ENCODE measurements around the gene USH2A. TPM values are rescaled to one million over a fixed set of nuclear protein-coding genes. Genes with fewer than 3 reads are reported as not detected.

Gene USH2A
- total and polyA plus RNA-seq, 9 donors: 0.06 to 0.40 (median 0.09) TPM

DNA sequence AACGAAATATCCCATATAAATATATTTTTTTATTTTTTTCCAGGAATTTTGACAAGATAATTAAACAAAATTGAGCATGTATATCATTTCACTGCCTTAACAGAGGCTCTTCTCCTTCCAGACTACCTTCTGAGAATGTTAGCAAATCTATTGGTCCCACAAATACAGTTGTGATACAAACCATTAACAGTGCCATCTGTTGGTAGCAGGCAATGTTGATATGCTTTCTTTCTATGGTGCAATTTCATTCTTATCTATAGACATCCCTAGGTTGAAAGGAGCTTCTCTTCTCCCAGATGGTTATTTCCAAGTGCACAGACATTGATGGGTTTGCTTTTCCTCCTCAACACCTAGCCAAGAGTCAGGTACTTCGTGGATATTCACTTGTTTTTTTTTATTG lies 303.6 kb downstream of the USH2A start:
- WGBS (ENCODE audit: insufficient coverage): no CpG with 5 or more reads among the region's 2 CpGs

DNA sequence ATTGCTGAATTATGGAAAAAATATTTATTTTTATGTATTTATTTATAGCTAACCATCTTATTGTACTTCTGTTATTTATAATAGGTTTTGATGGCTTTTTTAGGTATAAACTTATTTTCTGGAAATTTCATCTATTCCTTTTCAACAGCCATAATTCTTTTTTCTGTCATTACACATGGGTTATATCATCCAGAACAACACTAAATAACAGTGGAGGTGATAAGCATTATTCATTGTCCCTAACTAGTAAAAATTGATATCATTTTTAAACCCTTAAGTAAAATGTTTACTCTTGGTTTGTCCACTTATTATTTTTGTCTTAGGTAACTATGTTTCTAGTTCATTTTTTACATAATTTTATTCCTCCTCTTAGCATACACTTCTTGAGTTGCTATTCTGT lies 309.1 kb downstream of the USH2A start:
- Histone ChIP-seq H3K4me3 (ENCODE audit: low read length) (no peak overlapping the region), H3K27me3 (ENCODE audit: control insufficient read depth, insufficient read depth, low read length) (no peaks in the 10 kb centered on the region), H3K27ac (ENCODE audit: low read length) (no peak overlapping the region), H3K4me1 (ENCODE audit: control insufficient read depth, insufficient read depth, low read length) (no peaks in the 10 kb centered on the region), H3K9me3 (replicated peaks; ENCODE audit: control insufficient read depth, low read depth, low read length) (no peaks in the 10 kb centered on the region), H3K36me3 (ENCODE audit: control insufficient read depth, insufficient read depth, low read length) (no peaks in the 10 kb centered on the region)
- DNase-seq: no peak

More for the DNA sequence above, 303.6 kb downstream of the USH2A start:
- Histone ChIP-seq H3K36me3 (ENCODE audit: control insufficient read depth, insufficient read depth, low read length) (no peaks in the 10 kb centered on the region), H3K4me3 (ENCODE audit: low read length) (no peak overlapping the region), H3K4me1 (ENCODE audit: control insufficient read depth, insufficient read depth, low read length) (no peaks in the 10 kb centered on the region), H3K9me3 (replicated peaks; ENCODE audit: control insufficient read depth, low read depth, low read length) (no peaks in the 10 kb centered on the region), H3K27me3 (ENCODE audit: control insufficient read depth, insufficient read depth, low read length) (no peaks in the 10 kb centered on the region), H3K27ac (ENCODE audit: low read length) (no peak overlapping the region)
- no peak for DNase-seq

DNA sequence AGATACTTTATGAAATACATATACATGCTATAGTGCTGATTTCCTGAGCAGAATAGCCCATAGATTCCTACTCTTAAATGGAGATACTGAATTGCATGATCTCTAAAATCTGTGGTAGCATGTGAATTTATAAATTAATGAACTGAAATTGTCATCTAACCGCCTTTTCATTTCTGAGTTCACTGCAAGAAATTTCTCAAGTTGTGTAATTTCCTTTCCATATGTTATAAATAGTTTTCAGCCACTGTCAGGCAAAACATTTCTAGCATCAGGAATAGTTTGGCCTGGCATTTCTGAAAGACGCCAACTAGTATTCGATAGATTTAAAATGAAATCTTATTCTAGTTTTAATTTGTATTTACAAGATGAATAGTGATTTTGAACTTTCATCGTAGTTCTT lies 310.1 kb downstream of the USH2A start:
- no peak overlapping the region for H3K27ac ChIP-seq (ENCODE audit: low read length)
- H3K36me3 ChIP-seq (ENCODE audit: control insufficient read depth, insufficient read depth, low read length): no peaks in the 10 kb centered on the region
- no peaks in the 10 kb centered on the region for H3K27me3 ChIP-seq (ENCODE audit: control insufficient read depth, insufficient read depth, low read length)
- peak; percentile 7 for DNase-seq
- no peaks in the 10 kb centered on the region for H3K4me1 ChIP-seq (ENCODE audit: control insufficient read depth, insufficient read depth, low read length)
- no peak overlapping the region for H3K4me3 ChIP-seq (ENCODE audit: low read length)
- H3K9me3 ChIP-seq (replicated peaks; ENCODE audit: control insufficient read depth, low read depth, low read length): no peaks in the 10 kb centered on the region
- no CpG with 5 or more reads among the region's 4 CpGs for WGBS (ENCODE audit: insufficient coverage)

DNA sequence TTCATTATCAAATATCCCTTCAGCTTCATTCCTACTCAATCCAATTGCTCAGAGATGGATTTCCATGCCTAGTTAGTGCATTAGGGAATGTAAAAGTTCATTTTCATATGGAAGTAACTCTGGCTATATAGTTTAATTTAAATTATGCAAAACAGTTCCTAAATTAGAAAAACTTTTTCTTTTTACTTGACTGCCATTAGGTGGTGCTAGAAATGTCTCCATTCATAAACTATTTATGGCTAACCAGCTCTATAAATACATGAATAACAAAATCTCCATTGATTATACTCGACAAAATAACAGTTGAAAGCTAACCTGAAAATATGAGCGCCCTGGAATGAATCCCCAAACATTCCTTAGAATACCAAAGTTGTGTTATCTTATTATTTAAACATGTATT lies 311.4 kb downstream of the USH2A start:
- Histone ChIP-seq H3K9me3 (replicated peaks; ENCODE audit: control insufficient read depth, low read depth, low read length) (no peaks in the 10 kb centered on the region), H3K27me3 (ENCODE audit: control insufficient read depth, insufficient read depth, low read length) (no peaks in the 10 kb centered on the region), H3K27ac (ENCODE audit: low read length) (no peak overlapping the region), H3K4me1 (ENCODE audit: control insufficient read depth, insufficient read depth, low read length) (no peaks in the 10 kb centered on the region), H3K4me3 (ENCODE audit: low read length) (no peak overlapping the region), H3K36me3 (ENCODE audit: control insufficient read depth, insufficient read depth, low read length) (no peaks in the 10 kb centered on the region)
- DNase-seq: peak; percentile 11
- WGBS (ENCODE audit: insufficient coverage): no CpG with 5 or more reads among the region's 2 CpGs

DNA sequence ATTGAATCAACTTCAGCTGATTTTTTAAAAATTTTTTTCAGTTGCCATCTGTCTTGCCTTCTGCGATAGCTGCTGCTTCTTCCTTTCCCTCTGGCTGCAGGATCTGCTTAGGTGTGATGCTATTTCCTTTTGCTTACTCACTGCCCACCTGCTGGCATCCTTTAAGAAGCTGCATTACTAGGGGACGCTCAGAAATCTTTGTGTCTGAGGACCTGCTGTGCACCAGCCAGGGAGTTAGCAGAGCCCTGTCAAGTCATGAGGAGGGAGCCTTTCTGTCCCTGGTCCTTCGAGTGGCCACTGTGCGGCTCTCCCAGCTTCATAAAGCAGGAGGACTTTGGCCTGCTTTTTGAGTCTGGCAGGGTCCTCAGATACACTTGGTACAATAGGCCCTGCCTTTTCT lies 327.8 kb downstream of the USH2A start:
- Histone ChIP-seq H3K27me3 (ENCODE audit: control insufficient read depth, insufficient read depth, low read length) (no peaks in the 10 kb centered on the region), H3K27ac (ENCODE audit: low read length) (no peak overlapping the region), H3K4me3 (ENCODE audit: low read length) (no peak overlapping the region), H3K9me3 (replicated peaks; ENCODE audit: control insufficient read depth, low read depth, low read length) (no peaks in the 10 kb centered on the region), H3K4me1 (ENCODE audit: control insufficient read depth, insufficient read depth, low read length) (no peaks in the 10 kb centered on the region), H3K36me3 (ENCODE audit: control insufficient read depth, insufficient read depth, low read length) (no peaks in the 10 kb centered on the region)
- DNase-seq: no peak
- 66% methylated on average over 4 of the region's 4 CpGs for WGBS (ENCODE audit: insufficient coverage)

DNA sequence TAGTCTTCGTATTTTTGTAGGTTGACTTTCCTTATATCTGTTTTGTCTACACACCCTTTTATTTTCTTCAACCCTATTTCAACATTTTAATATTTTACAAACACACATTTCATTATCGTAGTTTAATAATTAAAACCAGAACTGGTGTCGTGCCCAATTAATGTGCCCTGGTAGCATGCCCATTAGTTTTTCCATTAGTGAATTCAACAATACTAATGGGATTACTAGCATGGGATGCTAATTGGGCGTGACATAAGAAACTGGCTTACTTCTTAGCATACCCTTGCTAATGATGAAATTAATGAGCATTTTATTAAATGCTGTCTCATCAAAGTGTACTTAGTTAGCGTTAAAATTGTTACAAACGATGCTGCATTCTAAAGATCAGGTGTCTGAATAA lies 332.7 kb downstream of the USH2A start:
- no peak overlapping the region for H3K4me3 ChIP-seq (ENCODE audit: low read length)
- WGBS (ENCODE audit: insufficient coverage): 100% methylated on average over 2 of the region's 6 CpGs
- H3K4me1 ChIP-seq (ENCODE audit: control insufficient read depth, insufficient read depth, low read length): no peaks in the 10 kb centered on the region
- H3K27me3 ChIP-seq (ENCODE audit: control insufficient read depth, insufficient read depth, low read length): no peaks in the 10 kb centered on the region
- H3K27ac ChIP-seq (ENCODE audit: low read length): no peak overlapping the region
- no peaks in the 10 kb centered on the region for H3K9me3 ChIP-seq (replicated peaks; ENCODE audit: control insufficient read depth, low read depth, low read length)
- H3K36me3 ChIP-seq (ENCODE audit: control insufficient read depth, insufficient read depth, low read length): no peaks in the 10 kb centered on the region
- no peak for DNase-seq

DNA sequence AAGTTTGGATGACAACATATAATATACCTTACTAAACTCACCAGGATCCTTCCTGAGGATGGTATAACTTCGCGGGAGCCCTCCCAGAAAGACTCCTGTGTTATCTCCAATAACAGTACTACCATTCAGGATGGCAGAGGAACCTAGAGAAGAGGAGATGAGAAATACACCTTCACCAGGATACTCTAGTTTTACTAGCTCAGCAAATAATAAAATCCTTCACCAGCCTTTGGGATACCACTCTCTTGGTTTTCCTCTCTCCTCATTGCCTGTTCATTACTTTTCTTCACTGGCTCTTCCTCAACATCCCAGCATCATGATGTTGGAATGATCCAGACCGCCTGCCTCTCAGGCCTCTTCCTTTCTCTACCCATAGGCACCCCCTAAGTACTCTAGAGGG lies 336.6 kb downstream of the USH2A start:
- H3K4me3 ChIP-seq (ENCODE audit: low read length): no peak overlapping the region
- H3K27me3 ChIP-seq (ENCODE audit: control insufficient read depth, insufficient read depth, low read length): no peaks in the 10 kb centered on the region
- DNase-seq: no peak
- no peaks in the 10 kb centered on the region for H3K4me1 ChIP-seq (ENCODE audit: control insufficient read depth, insufficient read depth, low read length)
- H3K9me3 ChIP-seq (replicated peaks; ENCODE audit: control insufficient read depth, low read depth, low read length): no peaks in the 10 kb centered on the region
- no peaks in the 10 kb centered on the region for H3K36me3 ChIP-seq (ENCODE audit: control insufficient read depth, insufficient read depth, low read length)
- no peak overlapping the region for H3K27ac ChIP-seq (ENCODE audit: low read length)
- WGBS (ENCODE audit: insufficient coverage): no CpG with 5 or more reads among the region's 3 CpGs

DNA sequence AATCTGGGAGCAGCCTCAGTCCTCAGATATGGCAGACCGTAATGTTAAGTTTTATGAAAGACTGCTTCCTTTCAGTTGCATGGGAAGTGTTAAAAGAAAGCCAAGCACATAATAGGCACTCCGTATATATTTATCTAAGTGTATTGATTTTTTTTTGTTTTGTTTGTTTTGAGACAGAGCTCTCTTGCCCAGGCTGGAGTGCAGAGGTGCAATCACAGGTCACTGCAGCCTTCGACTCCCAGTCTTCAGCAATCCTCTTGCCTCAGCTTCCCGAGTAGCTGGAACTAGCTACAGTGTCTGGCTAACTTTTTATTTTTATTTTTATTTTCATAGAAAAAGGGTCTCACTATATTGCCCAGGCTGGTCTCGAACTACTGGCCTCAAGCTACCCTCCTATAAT lies 341.8 kb downstream of the USH2A start:
- H3K36me3 ChIP-seq (ENCODE audit: control insufficient read depth, insufficient read depth, low read length): no peaks in the 10 kb centered on the region
- DNase-seq: no peak
- H3K4me1 ChIP-seq (ENCODE audit: control insufficient read depth, insufficient read depth, low read length): no peaks in the 10 kb centered on the region
- H3K27me3 ChIP-seq (ENCODE audit: control insufficient read depth, insufficient read depth, low read length): no peaks in the 10 kb centered on the region
- WGBS (ENCODE audit: insufficient coverage): no CpG with 5 or more reads among the region's 5 CpGs
- no peak overlapping the region for H3K4me3 ChIP-seq (ENCODE audit: low read length)
- H3K9me3 ChIP-seq (replicated peaks; ENCODE audit: control insufficient read depth, low read depth, low read length): no peaks in the 10 kb centered on the region
- no peak overlapping the region for H3K27ac ChIP-seq (ENCODE audit: low read length)

DNA sequence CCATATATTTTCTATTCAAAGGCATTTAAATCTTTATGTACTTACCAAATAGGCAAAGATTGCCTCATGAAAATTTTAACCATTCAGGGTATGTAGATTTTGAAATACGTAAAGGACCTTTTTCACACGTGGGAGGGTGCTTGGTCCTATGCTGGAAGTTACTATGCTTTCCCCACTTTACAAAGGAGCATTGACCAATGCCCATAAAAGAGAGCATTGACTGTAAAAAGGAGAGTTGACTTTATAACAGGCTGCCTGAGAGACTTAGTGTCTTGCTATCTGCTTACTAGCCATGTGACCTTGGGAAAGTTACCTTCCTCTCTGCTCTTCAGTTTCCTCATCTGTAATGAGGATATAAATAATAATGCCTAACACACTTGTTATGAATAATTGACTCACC lies 346.5 kb downstream of the USH2A start:
- H3K4me3 ChIP-seq (ENCODE audit: low read length): no peak overlapping the region
- no peak for DNase-seq
- no peaks in the 10 kb centered on the region for H3K9me3 ChIP-seq (replicated peaks; ENCODE audit: control insufficient read depth, low read depth, low read length)
- no peaks in the 10 kb centered on the region for H3K4me1 ChIP-seq (ENCODE audit: control insufficient read depth, insufficient read depth, low read length)
- H3K36me3 ChIP-seq (ENCODE audit: control insufficient read depth, insufficient read depth, low read length): no peaks in the 10 kb centered on the region
- no peak overlapping the region for H3K27ac ChIP-seq (ENCODE audit: low read length)
- no peaks in the 10 kb centered on the region for H3K27me3 ChIP-seq (ENCODE audit: control insufficient read depth, insufficient read depth, low read length)
- no CpG with 5 or more reads among the region's 2 CpGs for WGBS (ENCODE audit: insufficient coverage)

DNA sequence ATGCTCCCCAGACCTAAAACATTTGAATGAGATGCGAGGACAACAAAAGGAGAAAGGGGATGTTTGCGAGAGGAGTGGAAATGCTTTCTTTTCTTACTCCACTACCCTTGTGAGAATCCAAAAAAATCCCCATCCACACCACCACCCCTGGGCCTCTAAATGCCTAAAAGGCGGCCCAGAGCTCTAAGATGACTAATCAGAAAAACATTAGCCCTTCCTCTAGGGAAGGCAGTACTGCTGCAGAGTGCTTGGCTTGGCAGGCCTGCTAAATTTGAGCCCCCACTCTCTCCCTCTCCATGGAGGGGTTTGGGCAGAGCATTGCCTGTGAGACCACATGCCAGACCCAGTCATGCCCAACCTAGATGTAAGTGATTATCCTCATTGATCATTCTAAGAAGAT lies 347.9 kb downstream of the USH2A start:
- no peak for DNase-seq
- Histone ChIP-seq H3K36me3 (ENCODE audit: control insufficient read depth, insufficient read depth, low read length) (no peaks in the 10 kb centered on the region), H3K4me3 (ENCODE audit: low read length) (no peak overlapping the region), H3K27me3 (ENCODE audit: control insufficient read depth, insufficient read depth, low read length) (no peaks in the 10 kb centered on the region), H3K9me3 (replicated peaks; ENCODE audit: control insufficient read depth, low read depth, low read length) (no peaks in the 10 kb centered on the region), H3K4me1 (ENCODE audit: control insufficient read depth, insufficient read depth, low read length) (no peaks in the 10 kb centered on the region), H3K27ac (ENCODE audit: low read length) (no peak overlapping the region)
- no CpG with 5 or more reads among the region's 3 CpGs for WGBS (ENCODE audit: insufficient coverage)

DNA sequence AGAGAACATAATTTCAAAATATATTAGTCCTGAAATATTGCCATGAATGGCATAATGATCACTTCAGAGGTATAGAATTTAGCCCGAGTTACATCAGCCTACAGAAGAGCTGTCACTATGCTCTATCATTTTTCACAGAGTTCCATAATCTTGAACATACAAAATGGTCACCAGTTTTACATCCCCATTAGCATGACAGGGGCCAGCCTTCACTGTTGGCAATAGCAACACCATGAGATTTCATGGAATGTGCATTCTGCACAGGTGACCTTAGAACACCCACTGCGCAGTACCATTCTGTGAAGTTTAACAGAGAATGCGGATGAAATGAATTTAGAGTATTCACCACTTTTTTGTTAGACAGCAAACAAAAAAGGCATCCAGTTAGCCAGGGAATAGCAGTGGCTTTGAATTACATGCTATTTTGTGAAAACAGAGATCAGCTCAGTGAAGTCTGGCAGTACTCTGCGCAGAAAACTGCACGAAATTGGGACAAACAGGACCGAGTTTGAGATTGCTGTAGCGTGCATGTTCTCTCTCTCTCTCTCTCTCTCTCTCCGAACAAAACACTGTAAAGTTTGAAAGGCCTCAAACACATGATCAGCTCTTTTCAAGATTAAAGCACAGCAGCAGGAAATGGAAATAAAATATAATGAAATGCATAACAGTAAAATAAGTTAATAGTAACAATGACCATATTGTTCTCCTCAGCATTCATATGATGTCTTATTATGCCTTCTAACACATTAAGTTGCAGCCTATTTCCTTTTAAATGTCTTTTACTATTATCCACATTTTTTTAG lies 349.3 kb downstream of the USH2A start:
- Histone ChIP-seq H3K36me3 (ENCODE audit: control insufficient read depth, insufficient read depth, low read length) (no peaks in the 10 kb centered on the region), H3K9me3 (replicated peaks; ENCODE audit: control insufficient read depth, low read depth, low read length) (no peaks in the 10 kb centered on the region), H3K4me1 (ENCODE audit: control insufficient read depth, insufficient read depth, low read length) (no peaks in the 10 kb centered on the region), H3K27me3 (ENCODE audit: control insufficient read depth, insufficient read depth, low read length) (no peaks in the 10 kb centered on the region), H3K4me3 (ENCODE audit: low read length) (no peak overlapping the region), H3K27ac (ENCODE audit: low read length) (no peak overlapping the region)
- DNase-seq: no peak
- WGBS (ENCODE audit: insufficient coverage): 54% methylated on average over 3 of the region's 8 CpGs
